Measurements from ENCODE around the gene GPX4. TPM values are rescaled to one million over a fixed set of nuclear protein-coding genes. Genes with fewer than 3 reads are reported as not detected.
A peak's percentile ranks its signal among the peaks of the same experiment; 100 is the strongest.

The GPX4 gene
- polyA plus RNA-seq, 3 donors = 459 to 508 (median 493) TPM

- DNase-seq = peak; percentile 43 to 66 (median 62)
- H3K4me3 Mint-ChIP-seq = no peak overlapping the region
- 94% methylated on average over 8 of the region's 21 CpGs for WGBS (ENCODE audit: insufficient coverage)
- H3K36me3 ChIP-seq (replicated peaks in 1 of 2; ENCODE audit: control insufficient read depth in 1 of 2, insufficient read depth in 2 of 2, low read length in 2 of 2) = peaks cover 91 to 100% of the 10 kb centered on the region in 2 donors
- no peaks in the 10 kb centered on the region for H3K4me1 Mint-ChIP-seq
- no peak overlapping the region for H2AFZ ChIP-seq (ENCODE audit: insufficient read depth, low read depth, low read length, poor library complexity, severe bottlenecking)
- H3K36me3 Mint-ChIP-seq = peaks cover 66 to 92% of the 10 kb centered on the region in 2 donors
- no peak for TF ChIP-seq CTCF (IDR thresholded peaks at IDR 0.05)
- H3K79me2 ChIP-seq (ENCODE audit: insufficient read depth, low read length) = peaks cover 22% of the 10 kb centered on the region
- no peaks in the 10 kb centered on the region for H3K9me3 ChIP-seq (replicated peaks in 1 of 2; ENCODE audit: control insufficient read depth in 1 of 2, insufficient read depth in 1 of 2, low read length in 2 of 2)
- intact Hi-C loops (cut with micrococcal nuclease) = no loop called here
- no peak overlapping the region for H3K4me2 ChIP-seq (replicated peaks; ENCODE audit: extremely low read depth, low read length, poor library complexity, severe bottlenecking)
- H3K27ac ChIP-seq (ENCODE audit: low read depth in 1 of 2, low read length in 2 of 2) = no peak overlapping the region
- no peak overlapping the region for H3K9ac ChIP-seq (ENCODE audit: insufficient read depth, low read length, poor library complexity, severe bottlenecking)
- peaks cover 0 to 2% (median 0%) of the 10 kb centered on the region in 3 donors for H3K27me3 Mint-ChIP-seq (ENCODE audit: low read depth in 3 of 3)
- H3K9me3 Mint-ChIP-seq = peaks cover 0 to 3% (median 0%) of the 10 kb centered on the region in 7 donors
- H3K4me3 ChIP-seq (replicated peaks in 1 of 3; ENCODE audit: low read depth in 2 of 3, low read length in 3 of 3) = no peak overlapping the region
- no peaks in the 10 kb centered on the region for H3K27me3 ChIP-seq (ENCODE audit: control insufficient read depth in 2 of 2, insufficient read depth in 2 of 2, low read length in 2 of 2)
- H4K20me1 ChIP-seq (ENCODE audit: insufficient read depth, low read length) = peaks cover 98% of the 10 kb centered on the region
- no peaks in the 10 kb centered on the region for H3K4me1 ChIP-seq (ENCODE audit: control insufficient read depth in 1 of 2, insufficient read depth in 2 of 2, low read length in 2 of 2)
- peak overlapping the region in 2 of 7 donors; percentile 74 to 87 for H3K27ac Mint-ChIP-seq
Observed at GRCh38 chr19:1122972-1123363, 19.2 kb downstream of the GPX4 start.

GRCh38 chr19:1123381-1123780 is 19.6 kb downstream of the GPX4 start:
- no peak overlapping the region for H3K9ac ChIP-seq (ENCODE audit: insufficient read depth, low read length, poor library complexity, severe bottlenecking)
- H3K4me2 ChIP-seq (replicated peaks; ENCODE audit: extremely low read depth, low read length, poor library complexity, severe bottlenecking) = no peak overlapping the region
- no peak overlapping the region for H3K4me3 Mint-ChIP-seq
- peak overlapping the region in 1 of 2 donors; percentile 34 for H3K27ac ChIP-seq (ENCODE audit: low read depth in 1 of 2, low read length in 2 of 2)
- no peak for TF ChIP-seq CTCF (IDR thresholded peaks at IDR 0.05)
- no peak overlapping the region for H3K27ac Mint-ChIP-seq
- H3K4me1 ChIP-seq (ENCODE audit: control insufficient read depth in 1 of 2, insufficient read depth in 2 of 2, low read length in 2 of 2) = no peaks in the 10 kb centered on the region
- H3K9me3 ChIP-seq (replicated peaks in 1 of 2; ENCODE audit: control insufficient read depth in 1 of 2, insufficient read depth in 1 of 2, low read length in 2 of 2) = no peaks in the 10 kb centered on the region
- H3K4me1 Mint-ChIP-seq = no peaks in the 10 kb centered on the region
- no peak for DNase-seq
- no peaks in the 10 kb centered on the region for H3K27me3 ChIP-seq (ENCODE audit: control insufficient read depth in 2 of 2, insufficient read depth in 2 of 2, low read length in 2 of 2)
- H3K36me3 ChIP-seq (replicated peaks in 1 of 2; ENCODE audit: control insufficient read depth in 1 of 2, insufficient read depth in 2 of 2, low read length in 2 of 2) = peaks cover 89 to 99% of the 10 kb centered on the region in 2 donors
- H3K27me3 Mint-ChIP-seq (ENCODE audit: low read depth in 3 of 3) = peaks cover 0 to 2% (median 0%) of the 10 kb centered on the region in 3 donors
- peaks cover 26% of the 10 kb centered on the region for H3K79me2 ChIP-seq (ENCODE audit: insufficient read depth, low read length)
- no peak overlapping the region for H3K4me3 ChIP-seq (replicated peaks in 1 of 3; ENCODE audit: low read depth in 2 of 3, low read length in 3 of 3)
- H2AFZ ChIP-seq (ENCODE audit: insufficient read depth, low read depth, low read length, poor library complexity, severe bottlenecking) = no peak overlapping the region
- H4K20me1 ChIP-seq (ENCODE audit: insufficient read depth, low read length) = peaks cover 98% of the 10 kb centered on the region
- WGBS (ENCODE audit: insufficient coverage) = over 99% methylated on average over 19 of the region's 20 CpGs
- intact Hi-C loops (cut with micrococcal nuclease) = no loop called here
- H3K9me3 Mint-ChIP-seq = peaks cover 0 to 3% (median 0%) of the 10 kb centered on the region in 7 donors
- H3K36me3 Mint-ChIP-seq = peaks cover 62 to 92% of the 10 kb centered on the region in 2 donors

All from CD14-positive monocyte (primary cell).